ENCODE measurements around the gene KRTAP10-1. TPM values are rescaled to one million over a fixed set of nuclear protein-coding genes. Genes with fewer than 3 reads are reported as not detected.
A peak's percentile ranks its signal among the peaks of the same experiment; 100 is the strongest.
"Not testable (repeated sequence)": the region's sequence is repeated elsewhere in the genome, so short reads cannot be mapped to it uniquely, and the experiment has no call there.

The KRTAP10-1 gene
- total RNA-seq, 1 experiment from 2014 or later, result 0.47 TPM

- H3K36me3 ChIP-seq (ENCODE audit: insufficient read depth, low read length, poor library complexity, severe bottlenecking), result no peaks in the 10 kb centered on the region
- intact Hi-C loops (cut with micrococcal nuclease; ENCODE audit: unreplicated experiment), result no loop called here
- TF ChIP-seq EZH2 (IDR thresholded peaks at IDR 0.05; ENCODE audit: borderline replicate concordance, low read depth, low read length, poor library complexity, severe bottlenecking) (no peak), CTCF (conservative IDR thresholded peaks at IDR 0.05; ENCODE audit: low read depth, low read length) (no peak)
- no TSS peak for BruUV-seq (replicated peaks)
- H3K9me3 ChIP-seq (ENCODE audit: low read depth, low read length, poor library complexity, severe bottlenecking), result no peaks in the 10 kb centered on the region
- ChIA-PET CTCF (no interaction called here), POLR2A (ENCODE audit: low non-redundant PET) (no interaction called here)
- H3K4me1 ChIP-seq (ENCODE audit: insufficient read depth, low read length, poor library complexity, severe bottlenecking), result no peaks in the 10 kb centered on the region
- DNase-seq (ENCODE audit: low spot score), result no peak
- H3K27me3 ChIP-seq (replicated peaks; ENCODE audit: insufficient read depth, low read depth, low read length, poor library complexity), result no peaks in the 10 kb centered on the region
- H3K4me3 ChIP-seq (ENCODE audit: low read depth, low read length, poor library complexity, severe bottlenecking), result no peak overlapping the region
- H3K27ac ChIP-seq (ENCODE audit: low read depth, low read length, poor library complexity, severe bottlenecking), result no peak overlapping the region
Measured at GRCh38 chr21:44575307-44576024, 35.5 kb upstream of the KRTAP10-1 start.

GRCh38 chr21:44574457-44575306, 34.7 kb upstream of the KRTAP10-1 start:
- no peak overlapping the region for H3K4me3 ChIP-seq (ENCODE audit: low read depth, low read length, poor library complexity, severe bottlenecking)
- BruUV-seq (replicated peaks), result no TSS peak
- CTCF ChIA-PET, result interaction anchor here (0.6 kb wide), 1 partner anchor 179 kb away, joined by 4 read pairs; no protein-coding TSS in a partner anchor
- TF ChIP-seq EZH2 (IDR thresholded peaks at IDR 0.05; ENCODE audit: borderline replicate concordance, low read depth, low read length, poor library complexity, severe bottlenecking), result no peak
- TF ChIP-seq CTCF (conservative IDR thresholded peaks at IDR 0.05; ENCODE audit: low read depth, low read length), result no peak
- intact Hi-C loops (cut with micrococcal nuclease; ENCODE audit: unreplicated experiment), result no loop called here
- no peaks in the 10 kb centered on the region for H3K27me3 ChIP-seq (replicated peaks; ENCODE audit: insufficient read depth, low read depth, low read length, poor library complexity)
- DNase-seq (ENCODE audit: low spot score), result peak; percentile 38
- POLR2A ChIA-PET (ENCODE audit: low non-redundant PET), result no interaction called here
- H3K9me3 ChIP-seq (ENCODE audit: low read depth, low read length, poor library complexity, severe bottlenecking), result no peaks in the 10 kb centered on the region
- no peak overlapping the region for H3K27ac ChIP-seq (ENCODE audit: low read depth, low read length, poor library complexity, severe bottlenecking)
- H3K36me3 ChIP-seq (ENCODE audit: insufficient read depth, low read length, poor library complexity, severe bottlenecking), result no peaks in the 10 kb centered on the region
- H3K4me1 ChIP-seq (ENCODE audit: insufficient read depth, low read length, poor library complexity, severe bottlenecking), result no peaks in the 10 kb centered on the region

GRCh38 chr21:44573630-44574456, 33.8 kb upstream of the KRTAP10-1 start, which contains the start of gene KRTAP10-4:
TSS of gene KRTAP10-4 (plus strand) at chr21:44573729. CDS start at chr21:44573759, 30 bp downstream.
- H3K27ac ChIP-seq (ENCODE audit: low read depth, low read length, poor library complexity, severe bottlenecking); H3K27me3 ChIP-seq (replicated peaks; ENCODE audit: insufficient read depth, low read depth, low read length, poor library complexity); BruUV-seq (replicated peaks); H3K36me3 ChIP-seq (ENCODE audit: insufficient read depth, low read length, poor library complexity, severe bottlenecking); intact Hi-C loops (cut with micrococcal nuclease; ENCODE audit: unreplicated experiment); DNase-seq (ENCODE audit: low spot score); H3K4me1 ChIP-seq (ENCODE audit: insufficient read depth, low read length, poor library complexity, severe bottlenecking); H3K9me3 ChIP-seq (ENCODE audit: low read depth, low read length, poor library complexity, severe bottlenecking); POLR2A ChIA-PET (ENCODE audit: low non-redundant PET); H3K4me3 ChIP-seq (ENCODE audit: low read depth, low read length, poor library complexity, severe bottlenecking): not testable (repeated sequence)
- CTCF ChIA-PET, result interaction anchor here (0.6 kb wide), 1 partner anchor 180 kb away, joined by 4 read pairs; no protein-coding TSS in a partner anchor

All from A673 (cell line).